ENCODE data around the gene IBSP. TPM values are rescaled to one million over a fixed set of nuclear protein-coding genes. Genes with fewer than 3 reads are reported as not detected.

The IBSP gene
- total RNA-seq, 1 experiment from 2014 or later: not detected

GRCh38 chr4:87804871-87805270 lies 5.5 kb downstream of the IBSP start:
- no peak overlapping the region for H2BK120ac ChIP-seq (ENCODE audit: low read depth, low read length, poor library complexity, severe bottlenecking)
- H3K23me2 ChIP-seq (ENCODE audit: insufficient read length, low read depth, low read length, poor library complexity, severe bottlenecking): no peaks in the 10 kb centered on the region
- no peak overlapping the region for H3K9ac ChIP-seq (ENCODE audit: extremely low read depth, insufficient read length, low read length)
- Mint-ChIP-seq H3K36me3 (ENCODE audit: insufficient read depth in 1 of 3, low read depth in 3 of 3) (peaks cover 0 to 2% (median 0%) of the 10 kb centered on the region in 3 experiments; a peak in 2 of 7 replicates), H3K4me3 (no peak overlapping the region), H3K27ac (no peak overlapping the region), H3K9me3 (no peaks in the 10 kb centered on the region), H3K27me3 (ENCODE audit: low read depth) (no peaks in the 10 kb centered on the region; the same call in 1 of the 2 replicates), H3K4me1 (no peaks in the 10 kb centered on the region)
- no peak overlapping the region for H2AK5ac ChIP-seq (ENCODE audit: insufficient read length, low read length)
- no peak overlapping the region for H3K18ac ChIP-seq (ENCODE audit: insufficient read length, low read depth, low read length)
- no peak overlapping the region for H2BK12ac ChIP-seq (ENCODE audit: insufficient read length, low read depth, low read length)
- TF ChIP-seq CTCF (conservative IDR thresholded peaks at IDR 0.05): no peak
- no peaks in the 10 kb centered on the region for H3K9me3 ChIP-seq (ENCODE audit: control insufficient read depth, low read depth, low read length)
- H3T11ph ChIP-seq (ENCODE audit: low read length): no peak overlapping the region
- H3K4ac ChIP-seq (ENCODE audit: low read depth, low read length): no peak overlapping the region
- WGBS (ENCODE audit: extremely low coverage, insufficient read length, low lambda C conversion rate): no CpG with 5 or more reads among the region's 2 CpGs
- no peaks in the 10 kb centered on the region for H3K79me2 ChIP-seq (ENCODE audit: insufficient read depth, low read length)
- H3K27me3 ChIP-seq (ENCODE audit: insufficient read depth, low read length): no peaks in the 10 kb centered on the region
- H4K91ac ChIP-seq (ENCODE audit: insufficient read length, low read depth, low read length): no peak overlapping the region
- DNase-seq: no peak
- H3K23ac ChIP-seq (ENCODE audit: insufficient read length, low read depth, low read length): no peak overlapping the region
- no peaks in the 10 kb centered on the region for H3K79me1 ChIP-seq (ENCODE audit: insufficient read depth, low read depth, low read length, poor library complexity, severe bottlenecking)
- no peak overlapping the region for H2BK5ac ChIP-seq (ENCODE audit: insufficient read length, low read length)
- no peak overlapping the region for H3K27ac ChIP-seq (ENCODE audit: insufficient read length, low read depth, low read length)
- H4K8ac ChIP-seq (replicated peaks; ENCODE audit: insufficient read length, low read depth, low read length): no peak overlapping the region
- no peak overlapping the region for H2BK15ac ChIP-seq (ENCODE audit: low read depth, low read length)
- no peak overlapping the region for H2AFZ ChIP-seq (ENCODE audit: low read length)
- no peak overlapping the region for H3K4me2 ChIP-seq (ENCODE audit: insufficient read depth, insufficient read length, low read length)
- H3K4me1 ChIP-seq (ENCODE audit: insufficient read depth, low read length): no peaks in the 10 kb centered on the region
- H2BK20ac ChIP-seq (ENCODE audit: low read depth, low read length, poor library complexity, severe bottlenecking): no peak overlapping the region
- no peak overlapping the region for H4K5ac ChIP-seq (ENCODE audit: insufficient read length, low read depth, low read length)
- no peak overlapping the region for H3K56ac ChIP-seq (ENCODE audit: insufficient read length, low read depth, low read length)
- H3K14ac ChIP-seq (ENCODE audit: insufficient read depth, low read length): no peak overlapping the region
- no peaks in the 10 kb centered on the region for H4K20me1 ChIP-seq (ENCODE audit: control insufficient read depth, insufficient read depth, insufficient read length)

Data from H9 (cell line).